SJSA1 (cell line): ENCODE results near the gene C2CD2. TPM values are rescaled to one million over a fixed set of nuclear protein-coding genes. Genes with fewer than 3 reads are reported as not detected.

Experiments
- DNase-seq, 2 experiments: peaks; one replicate each; pipeline ENCODE4 v3.0.0-alpha.2; 2015 to 2020; ENCODE audit warnings: low spot score in 2 of 2, low read depth in 1 of 2
- H3K27ac ChIP-seq: fragments of 250-450 bp; sonication (Bioruptor Pico); 2 replicates; pipeline ENCODE4 v1.5.1; 2020; ENCODE audit warnings: mild to moderate bottlenecking, moderate library complexity
- H3K27me3 ChIP-seq: fragments of 250-450 bp; sonication (Bioruptor Pico); replicated peaks from 2 replicates; pipeline ENCODE4 v1.5.1; 2020; ENCODE audit warnings: mild to moderate bottlenecking, moderate library complexity
- H3K36me3 ChIP-seq: fragments of 250-450 bp; sonication (Bioruptor Pico); 2 replicates; pipeline ENCODE4 v1.5.1; 2020; ENCODE audit warnings: mild to moderate bottlenecking
- H3K4me1 ChIP-seq: fragments of 250-450 bp; sonication (Bioruptor Pico); replicated peaks from 2 replicates; pipeline ENCODE4 v1.6.1; 2021; ENCODE audit warnings: mild to moderate bottlenecking
- H3K4me3 ChIP-seq: fragments of 250-450 bp; sonication (Bioruptor Pico); 2 replicates; pipeline ENCODE4 v1.5.1; 2020; ENCODE audit warnings: mild to moderate bottlenecking
- H3K9me3 ChIP-seq: fragments of 250-450 bp; sonication (Bioruptor Pico); replicated peaks from 2 replicates; pipeline ENCODE4 v1.5.1; 2020; ENCODE audit warnings: mild to moderate bottlenecking
- total RNA-seq: library from RNA; depleted of rRNA; stranded (reverse); fragments of >200 nt; shearing (Covaris generic); gene quantifications from 2 replicates; pipeline ENCODE4 v1.2.3, GENCODE V29; 2014

C2CD2 gene
- total RNA-seq, 1 experiment from 2014 or later, result 17.1 TPM

- H3K36me3 ChIP-seq, result peaks cover 40% of the 10 kb centered on the region
- DNase-seq, result no peak
- no peaks in the 10 kb centered on the region for H3K9me3 ChIP-seq
- no peak overlapping the region for H3K4me3 ChIP-seq
- H3K27me3 ChIP-seq, result no peaks in the 10 kb centered on the region
- H3K4me1 ChIP-seq, result no peaks in the 10 kb centered on the region
- H3K27ac ChIP-seq, result no peak overlapping the region
These were observed 36.9 kb downstream of the C2CD2 start for GRCh38 chr21:41916888-41917433.

DNA sequence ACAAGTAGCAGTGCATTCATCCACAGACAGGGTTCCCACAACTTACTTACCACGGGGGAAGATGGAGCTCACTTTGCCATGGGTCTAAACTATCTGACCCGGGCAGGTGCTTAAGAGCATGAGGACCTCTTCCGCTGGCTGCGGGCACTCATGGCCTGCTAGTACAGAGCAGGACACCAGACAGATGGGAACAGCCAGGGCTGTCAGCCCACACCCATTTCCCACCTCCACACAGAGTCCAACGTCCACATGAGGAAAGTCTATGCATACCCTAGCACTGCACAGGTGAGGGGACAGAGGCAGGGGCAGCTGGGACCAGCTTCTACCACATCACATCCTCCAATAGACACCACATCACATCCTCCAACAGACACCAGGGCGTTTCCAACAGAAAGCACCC lies 38.9 kb downstream of the C2CD2 start:
- Histone ChIP-seq H3K36me3 (peaks cover 43% of the 10 kb centered on the region), H3K4me3 (no peak overlapping the region), H3K4me1 (no peaks in the 10 kb centered on the region), H3K27ac (no peak overlapping the region), H3K27me3 (no peaks in the 10 kb centered on the region), H3K9me3 (no peaks in the 10 kb centered on the region)
- no peak for DNase-seq

GRCh38 chr21:41914358-41914757 lies 39.5 kb downstream of the C2CD2 start:
- Histone ChIP-seq H3K4me3 (no peak overlapping the region), H3K27me3 (no peaks in the 10 kb centered on the region), H3K36me3 (peaks cover 46% of the 10 kb centered on the region), H3K9me3 (no peaks in the 10 kb centered on the region), H3K27ac (no peak overlapping the region), H3K4me1 (no peaks in the 10 kb centered on the region)
- no peak for DNase-seq

GRCh38 chr21:41913230-41913629 lies 40.6 kb downstream of the C2CD2 start:
- Histone ChIP-seq H3K4me1 (no peaks in the 10 kb centered on the region), H3K36me3 (peaks cover 51% of the 10 kb centered on the region), H3K9me3 (no peaks in the 10 kb centered on the region), H3K4me3 (no peak overlapping the region), H3K27ac (no peak overlapping the region), H3K27me3 (no peaks in the 10 kb centered on the region)
- DNase-seq, result no peak

GRCh38 chr21:41908829-41909228 lies 45.0 kb downstream of the C2CD2 start:
- Histone ChIP-seq H3K4me1 (no peaks in the 10 kb centered on the region), H3K36me3 (peaks cover 50% of the 10 kb centered on the region), H3K4me3 (no peak overlapping the region), H3K9me3 (no peaks in the 10 kb centered on the region), H3K27me3 (no peaks in the 10 kb centered on the region), H3K27ac (no peak overlapping the region)
- DNase-seq, result no peak

- DNase-seq, result no peak
- no peaks in the 10 kb centered on the region for H3K27me3 ChIP-seq
- H3K4me1 ChIP-seq, result no peaks in the 10 kb centered on the region
- H3K36me3 ChIP-seq, result peaks cover 49% of the 10 kb centered on the region
- no peaks in the 10 kb centered on the region for H3K9me3 ChIP-seq
- no peak overlapping the region for H3K27ac ChIP-seq
- H3K4me3 ChIP-seq, result no peak overlapping the region
These were observed 46.1 kb downstream of the C2CD2 start for GRCh38 chr21:41907496-41908258.

- H3K27ac ChIP-seq, result no peak overlapping the region
- DNase-seq, result no peak
- H3K9me3 ChIP-seq, result no peaks in the 10 kb centered on the region
- H3K27me3 ChIP-seq, result no peaks in the 10 kb centered on the region
- H3K36me3 ChIP-seq, result peaks cover 47% of the 10 kb centered on the region
- H3K4me1 ChIP-seq, result no peaks in the 10 kb centered on the region
- no peak overlapping the region for H3K4me3 ChIP-seq
These were observed 47.0 kb downstream of the C2CD2 start for GRCh38 chr21:41906770-41907169.

DNA sequence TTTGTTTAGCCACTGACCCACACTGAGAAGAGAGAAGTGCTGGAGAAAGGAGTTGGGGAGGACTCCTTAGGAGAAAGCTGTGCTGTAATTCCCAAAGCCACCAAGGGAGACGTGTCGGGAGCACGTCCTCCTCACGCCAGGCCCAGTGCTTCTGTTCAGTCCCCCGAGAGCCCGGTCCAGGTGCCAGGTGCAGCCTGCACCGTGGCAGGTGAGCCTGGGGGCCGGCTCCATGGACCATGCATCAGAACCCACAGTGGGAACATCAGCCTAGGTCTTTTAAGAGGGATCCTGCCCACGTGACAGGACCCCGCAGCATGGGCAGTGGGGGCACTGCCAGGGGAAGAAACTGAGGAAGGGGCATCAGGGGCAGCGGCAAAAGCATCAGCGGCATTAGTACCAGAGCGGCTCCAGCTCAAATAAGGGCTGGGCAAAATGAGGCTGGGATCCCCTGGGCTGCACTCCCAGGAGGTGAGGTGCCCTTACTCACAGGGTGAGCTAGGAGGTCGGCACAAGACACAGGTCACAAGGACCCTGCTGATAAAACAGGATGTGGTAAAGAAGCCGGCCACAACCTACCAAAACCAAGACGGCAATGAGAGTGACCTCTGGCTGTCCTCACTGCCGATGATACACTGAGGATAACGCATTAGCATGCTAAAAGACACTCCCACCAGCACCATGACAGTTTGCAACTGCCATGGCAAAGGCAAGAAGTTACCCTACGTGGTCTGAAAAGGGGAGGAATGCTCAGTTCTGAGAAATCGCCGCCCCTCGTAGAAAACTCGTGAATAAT lies 50.1 kb downstream of the C2CD2 start:
- Histone ChIP-seq H3K27ac (no peak overlapping the region), H3K4me1 (no peaks in the 10 kb centered on the region), H3K9me3 (no peaks in the 10 kb centered on the region), H3K27me3 (no peaks in the 10 kb centered on the region), H3K36me3 (peaks cover 43% of the 10 kb centered on the region), H3K4me3 (no peak overlapping the region)
- DNase-seq, result no peak

- H3K4me1 ChIP-seq, result no peaks in the 10 kb centered on the region
- H3K36me3 ChIP-seq, result peaks cover 42% of the 10 kb centered on the region
- no peaks in the 10 kb centered on the region for H3K9me3 ChIP-seq
- H3K4me3 ChIP-seq, result no peak overlapping the region
- no peaks in the 10 kb centered on the region for H3K27me3 ChIP-seq
- no peak overlapping the region for H3K27ac ChIP-seq
- DNase-seq, result no peak
These were observed 50.9 kb downstream of the C2CD2 start for GRCh38 chr21:41902946-41903345.

GRCh38 chr21:41901782-41902181 lies 52.0 kb downstream of the C2CD2 start:
- Histone ChIP-seq H3K4me3 (no peak overlapping the region), H3K4me1 (no peaks in the 10 kb centered on the region), H3K9me3 (no peaks in the 10 kb centered on the region), H3K27me3 (no peaks in the 10 kb centered on the region), H3K36me3 (peaks cover 32% of the 10 kb centered on the region), H3K27ac (no peak overlapping the region)
- DNase-seq, result no peak

GRCh38 chr21:41901099-41901498 lies 52.7 kb downstream of the C2CD2 start:
- no peak overlapping the region for H3K4me3 ChIP-seq
- DNase-seq, result no peak
- H3K36me3 ChIP-seq, result peaks cover 26% of the 10 kb centered on the region
- no peak overlapping the region for H3K27ac ChIP-seq
- no peaks in the 10 kb centered on the region for H3K4me1 ChIP-seq
- H3K9me3 ChIP-seq, result no peaks in the 10 kb centered on the region
- H3K27me3 ChIP-seq, result no peaks in the 10 kb centered on the region

DNA sequence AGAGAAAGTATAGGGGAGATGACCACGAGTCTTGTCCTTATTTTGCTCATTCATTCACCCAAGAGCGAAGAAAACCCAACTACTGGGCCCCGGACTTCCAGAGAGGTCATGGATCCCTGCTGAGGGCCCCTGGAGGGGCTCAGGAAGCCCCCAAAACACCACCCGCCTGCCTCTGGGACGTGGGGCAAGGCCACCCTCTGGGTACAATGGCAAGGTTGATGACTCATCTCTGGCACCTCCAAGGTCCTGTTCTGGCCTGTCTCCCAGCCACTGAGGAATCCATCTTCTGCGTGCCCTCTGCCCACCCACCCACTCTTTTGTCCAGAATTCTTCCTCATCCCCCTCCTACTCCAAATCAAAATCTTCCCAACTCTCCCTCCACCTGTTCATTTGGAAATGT lies 53.4 kb downstream of the C2CD2 start:
- Histone ChIP-seq H3K36me3 (peaks cover 21% of the 10 kb centered on the region), H3K9me3 (no peaks in the 10 kb centered on the region), H3K4me1 (peaks cover under 1% of the 10 kb centered on the region), H3K4me3 (no peak overlapping the region), H3K27me3 (no peaks in the 10 kb centered on the region), H3K27ac (no peak overlapping the region)
- no peak for DNase-seq

GRCh38 chr21:41899426-41900202 lies 54.2 kb downstream of the C2CD2 start:
- DNase-seq, result no peak
- no peaks in the 10 kb centered on the region for H3K27me3 ChIP-seq
- no peak overlapping the region for H3K27ac ChIP-seq
- H3K36me3 ChIP-seq, result peaks cover 17% of the 10 kb centered on the region
- peaks cover 8% of the 10 kb centered on the region for H3K4me1 ChIP-seq
- H3K9me3 ChIP-seq, result no peaks in the 10 kb centered on the region
- H3K4me3 ChIP-seq, result no peak overlapping the region
